OCI-LY3 (cell line): ENCODE measurements around the gene TTC4.

Experiments
- H2AFZ ChIP-seq: fragments of 200-600, 300-600 bp; shearing (Covaris generic); 2 replicates; pipeline ENCODE4 v1.6.0; 2014; ENCODE audit warnings: antibody characterized with exemption, low read depth, low read length
- H3K27ac ChIP-seq: fragments of 200-600, 300-600 bp; sonication (generic); 2 replicates; pipeline ENCODE4 v1.5.1; 2014; ENCODE audit warnings: mild to moderate bottlenecking, low read length, moderate library complexity, mixed read lengths
- H3K27me3 ChIP-seq: fragments of 200-600, 300-600 bp; sonication (generic); 2 replicates; pipeline ENCODE4 v1.6.1; 2014; ENCODE audit warnings: low read depth, low read length, mixed read lengths
- H3K36me3 ChIP-seq: fragments of 200-600, 300-600 bp; sonication (generic); replicated peaks from 2 replicates; pipeline ENCODE3; 2014; ENCODE audit warnings: low read depth, low read length, mixed read lengths
- H3K4me1 ChIP-seq: fragments of 300-600, 200-600 bp; sonication (generic); 2 replicates; pipeline ENCODE4 v1.6.1; 2014; ENCODE audit warnings: low read length, mixed read lengths
- H3K4me2 ChIP-seq: fragments of 200-600, 300-600 bp; sonication (generic); 2 replicates; pipeline ENCODE4 v1.6.1; 2014; ENCODE audit warnings: low read length, mixed read lengths
- H3K4me3 ChIP-seq: fragments of 300-600, 200-600 bp; sonication (generic); 2 replicates; pipeline ENCODE4 v1.5.1; 2014; ENCODE audit warnings: antibody characterized with exemption, mild to moderate bottlenecking, low read length, moderate library complexity
- H3K79me2 ChIP-seq: fragments of 300-600, 200-600 bp; shearing (Covaris generic); 2 replicates; pipeline ENCODE4 v1.6.1; 2014; ENCODE audit warnings: mild to moderate bottlenecking, low read length, mixed read lengths
- H3K9ac ChIP-seq: fragments of 300-600, 200-600 bp; shearing (Covaris generic); 2 replicates; pipeline ENCODE4 v1.6.0; 2014; ENCODE audit warnings: mild to moderate bottlenecking, low read length, moderate library complexity
- H3K9me3 ChIP-seq: fragments of 200-600, 300-600 bp; shearing (Covaris generic); 2 replicates; pipeline ENCODE4 v1.6.1; 2014; ENCODE audit warnings: low read length, mixed read lengths; ENCODE audit not compliant: insufficient read depth
- H4K20me1 ChIP-seq: fragments of 200-600, 300-600 bp; sonication (generic); 2 replicates; pipeline ENCODE4 v1.6.1; 2016; ENCODE audit warnings: low read length, mixed read lengths; ENCODE audit not compliant: insufficient read depth
- CTCF ChIP-seq: fragments of 200-600, 300-600 bp; sonication (generic); IDR thresholded peaks from 2 replicates; pipeline ENCODE4 v1.5.1; 2014; ENCODE audit warnings: antibody characterized with exemption, low read length, low read depth
- EZH2phosphoT487 ChIP-seq: fragments of 200-600 bp; shearing (Covaris generic); IDR thresholded peaks from 2 replicates; pipeline ENCODE4 v1.6.1; 2018; ENCODE audit warnings: antibody characterized with exemption, mixed run types, low read depth

TTC4 gene

GRCh38 chr1:54708385-54708784 is 7.3 kb upstream of the TTC4 start:
- H3K9ac ChIP-seq, result no peak overlapping the region
- no peaks in the 10 kb centered on the region for H4K20me1 ChIP-seq
- H3K27me3 ChIP-seq, result no peaks in the 10 kb centered on the region
- no peak overlapping the region for H3K4me3 ChIP-seq
- H3K9me3 ChIP-seq, result no peaks in the 10 kb centered on the region
- no peak overlapping the region for H2AFZ ChIP-seq
- TF ChIP-seq CTCF (no peak), EZH2phosphoT487 (no peak)
- no peaks in the 10 kb centered on the region for H3K79me2 ChIP-seq
- H3K4me2 ChIP-seq, result no peak overlapping the region
- H3K4me1 ChIP-seq, result no peaks in the 10 kb centered on the region
- no peak overlapping the region for H3K27ac ChIP-seq
- no peaks in the 10 kb centered on the region for H3K36me3 ChIP-seq

- Histone ChIP-seq H3K36me3 (no peaks in the 10 kb centered on the region), H3K27me3 (no peaks in the 10 kb centered on the region), H4K20me1 (no peaks in the 10 kb centered on the region), H2AFZ (no peak overlapping the region), H3K9me3 (no peaks in the 10 kb centered on the region), H3K4me2 (no peak overlapping the region), H3K4me3 (no peak overlapping the region), H3K27ac (no peak overlapping the region), H3K9ac (no peak overlapping the region), H3K4me1 (no peaks in the 10 kb centered on the region), H3K79me2 (no peaks in the 10 kb centered on the region)
- TF ChIP-seq EZH2phosphoT487 (no peak), CTCF (no peak)
Measured at GRCh38 chr1:54709547-54710292, 5.9 kb upstream of the TTC4 start.

GRCh38 chr1:54710434-54710833 is 5.2 kb upstream of the TTC4 start:
- H3K79me2 ChIP-seq, result no peaks in the 10 kb centered on the region
- H4K20me1 ChIP-seq, result no peaks in the 10 kb centered on the region
- no peak overlapping the region for H2AFZ ChIP-seq
- no peaks in the 10 kb centered on the region for H3K36me3 ChIP-seq
- H3K27me3 ChIP-seq, result no peaks in the 10 kb centered on the region
- no peaks in the 10 kb centered on the region for H3K9me3 ChIP-seq
- TF ChIP-seq EZH2phosphoT487 (no peak), CTCF (no peak)
- H3K4me1 ChIP-seq, result 0 out of 2 replicates have a peak, but pooled peaks cover 3% of the 10 kb centered on the region
- H3K27ac ChIP-seq, result no peak overlapping the region
- H3K4me3 ChIP-seq, result no peak overlapping the region
- no peak overlapping the region for H3K9ac ChIP-seq
- no peak overlapping the region for H3K4me2 ChIP-seq

GRCh38 chr1:54710841-54711240 is 4.8 kb upstream of the TTC4 start:
- no peak overlapping the region for H3K4me2 ChIP-seq
- no peak overlapping the region for H2AFZ ChIP-seq
- TF ChIP-seq EZH2phosphoT487 (no peak), CTCF (no peak)
- H3K27me3 ChIP-seq, result no peaks in the 10 kb centered on the region
- no peak overlapping the region for H3K4me3 ChIP-seq
- 0 out of 2 replicates have a peak, but pooled peaks cover 3% of the 10 kb centered on the region for H3K4me1 ChIP-seq
- H3K9ac ChIP-seq, result no peak overlapping the region
- H4K20me1 ChIP-seq, result no peaks in the 10 kb centered on the region
- H3K9me3 ChIP-seq, result no peaks in the 10 kb centered on the region
- H3K36me3 ChIP-seq, result no peaks in the 10 kb centered on the region
- H3K79me2 ChIP-seq, result peaks cover 2% of the 10 kb centered on the region
- H3K27ac ChIP-seq, result no peak overlapping the region
